ENCODE results near the gene PMAIP1.

DNA sequence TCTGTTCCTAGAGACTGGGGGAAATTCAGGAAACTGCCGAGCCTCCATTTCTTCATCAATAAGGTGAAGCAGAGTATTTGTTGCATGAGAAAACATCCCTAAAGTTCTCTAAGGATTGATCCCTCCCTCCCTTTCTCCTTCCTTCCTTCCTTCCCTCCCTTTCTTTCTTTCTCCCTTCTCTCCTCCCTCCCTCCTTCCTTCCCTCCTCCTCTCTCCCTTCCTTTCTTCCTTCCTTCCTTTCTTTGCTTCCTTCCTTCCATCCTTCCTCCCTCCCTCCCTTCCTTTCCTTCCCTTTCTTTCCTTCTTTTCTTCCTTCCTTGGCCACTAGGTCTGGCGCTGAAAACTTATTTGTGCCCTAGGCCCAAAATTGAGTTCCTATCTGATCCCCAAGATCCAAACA, 47.2 kb upstream of the PMAIP1 start:
- TF ChIP-seq POLR2A (IDR thresholded peaks at IDR 0.05) = no peak
- TF ChIP-seq, protein P1, sequence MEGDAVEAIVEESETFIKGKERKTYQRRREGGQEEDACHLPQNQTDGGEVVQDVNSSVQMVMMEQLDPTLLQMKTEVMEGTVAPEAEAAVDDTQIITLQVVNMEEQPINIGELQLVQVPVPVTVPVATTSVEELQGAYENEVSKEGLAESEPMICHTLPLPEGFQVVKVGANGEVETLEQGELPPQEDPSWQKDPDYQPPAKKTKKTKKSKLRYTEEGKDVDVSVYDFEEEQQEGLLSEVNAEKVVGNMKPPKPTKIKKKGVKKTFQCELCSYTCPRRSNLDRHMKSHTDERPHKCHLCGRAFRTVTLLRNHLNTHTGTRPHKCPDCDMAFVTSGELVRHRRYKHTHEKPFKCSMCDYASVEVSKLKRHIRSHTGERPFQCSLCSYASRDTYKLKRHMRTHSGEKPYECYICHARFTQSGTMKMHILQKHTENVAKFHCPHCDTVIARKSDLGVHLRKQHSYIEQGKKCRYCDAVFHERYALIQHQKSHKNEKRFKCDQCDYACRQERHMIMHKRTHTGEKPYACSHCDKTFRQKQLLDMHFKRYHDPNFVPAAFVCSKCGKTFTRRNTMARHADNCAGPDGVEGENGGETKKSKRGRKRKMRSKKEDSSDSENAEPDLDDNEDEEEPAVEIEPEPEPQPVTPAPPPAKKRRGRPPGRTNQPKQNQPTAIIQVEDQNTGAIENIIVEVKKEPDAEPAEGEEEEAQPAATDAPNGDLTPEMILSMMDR (IDR thresholded peaks at IDR 0.05) = no peak

All from esophagus squamous epithelium (tissue), 4 donors.